ENCODE measurements around the gene RDX.

- no peak for TF ChIP-seq EGR1 (IDR thresholded peaks at IDR 0.05)
- no peak for TF ChIP-seq FOXM1 (IDR thresholded peaks at IDR 0.05; ENCODE audit: borderline replicate concordance, low read depth)
Measured at GRCh38 chr11:110160437-110160836, 136.0 kb downstream of the RDX start.
